ENCODE measurements around the gene PYROXD2.
A peak's percentile ranks its signal among the peaks of the same experiment; 100 is the strongest.

The PYROXD2 gene

GRCh38 chr10:98414932-98415730 is at the start of gene PYROXD2:
Gene PYROXD2 (minus strand): TSS chr10:98415182. CDS start chr10:98415135, 47 bp downstream.
- DNase-seq = peak; percentile 32

GRCh38 chr10:98463976-98464754 is 49.2 kb upstream of the PYROXD2 start:
- no peak for DNase-seq

GRCh38 chr10:98463016-98463415 is 48.0 kb upstream of the PYROXD2 start:
- no peak for DNase-seq

GRCh38 chr10:98461500-98461842 is 46.5 kb upstream of the PYROXD2 start:
- DNase-seq = no peak

- no peak for DNase-seq
These were observed 46.0 kb upstream of the PYROXD2 start for GRCh38 chr10:98460837-98461499.

- no peak for DNase-seq
These were observed 44.1 kb upstream of the PYROXD2 start for GRCh38 chr10:98458809-98459784.

- no peak for DNase-seq
These were observed 42.7 kb upstream of the PYROXD2 start for GRCh38 chr10:98457721-98458120.

GRCh38 chr10:98456686-98457482 is 41.9 kb upstream of the PYROXD2 start:
- no peak for DNase-seq

GRCh38 chr10:98456043-98456570 is 41.1 kb upstream of the PYROXD2 start:
- DNase-seq = no peak

GRCh38 chr10:98453729-98454128 is 38.7 kb upstream of the PYROXD2 start:
- no peak for DNase-seq

GRCh38 chr10:98450618-98451017 is 35.6 kb upstream of the PYROXD2 start:
- DNase-seq = no peak

- no peak for DNase-seq
These were observed 34.3 kb upstream of the PYROXD2 start for GRCh38 chr10:98449287-98449686.

GRCh38 chr10:98446661-98447221 is 31.8 kb upstream of the PYROXD2 start, which contains the start of gene HPS1:
Gene HPS1 (minus strand): TSS chr10:98446935. CDS start chr10:98443240, 3,695 bp downstream.
- DNase-seq = peak; percentile 72

GRCh38 chr10:98446151-98446660 is 31.2 kb upstream of the PYROXD2 start:
- peak; percentile 34 for DNase-seq

- no peak for DNase-seq
These were observed 30.3 kb upstream of the PYROXD2 start for GRCh38 chr10:98445200-98445812.

- no peak for DNase-seq
These were observed 29.5 kb upstream of the PYROXD2 start for GRCh38 chr10:98444314-98445006.

- no peak for DNase-seq
These were observed 23.7 kb upstream of the PYROXD2 start for GRCh38 chr10:98438715-98439114.

- no peak for DNase-seq
These were observed 21.7 kb upstream of the PYROXD2 start for GRCh38 chr10:98436704-98437103.

- DNase-seq = no peak
These were observed 20.2 kb upstream of the PYROXD2 start for GRCh38 chr10:98435178-98435577.

All from activated CD4-positive, alpha-beta T cell treated with anti-CD3 and anti-CD28 coated beads, Interleukin-2, amount 50 U/mL, for 1 hour (primary cell).